NCI-H1092 (cell line): Measurements from ENCODE around the gene CATSPERZ.

Experiments used
- DNase-seq: peaks from one replicate; lab custom pipeline; 2025; lab: John Stamatoyannopoulos, UW

CATSPERZ gene, protein sequence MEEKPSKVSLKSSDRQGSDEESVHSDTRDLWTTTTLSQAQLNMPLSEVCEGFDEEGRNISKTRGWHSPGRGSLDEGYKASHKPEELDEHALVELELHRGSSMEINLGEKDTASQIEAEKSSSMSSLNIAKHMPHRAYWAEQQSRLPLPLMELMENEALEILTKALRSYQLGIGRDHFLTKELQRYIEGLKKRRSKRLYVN

GRCh38 chr11:64299847-64300648 is at the start of gene CATSPERZ:
CATSPERZ (plus strand) TSS chr11:64300358; CDS start chr11:64300411, 53 bp downstream.
- no peak for DNase-seq

GRCh38 chr11:64250415-64251015 is 49.6 kb upstream of the CATSPERZ start:
- no peak for DNase-seq

GRCh38 chr11:64251016-64251752 is 49.0 kb upstream of the CATSPERZ start, which contains the start of gene PLCB3:
PLCB3 (plus strand) TSS chr11:64251530; CDS start chr11:64251650, 120 bp downstream.
- no peak for DNase-seq

- DNase-seq: no peak
Observed at GRCh38 chr11:64251753-64252002, 48.5 kb upstream of the CATSPERZ start.

DNA sequence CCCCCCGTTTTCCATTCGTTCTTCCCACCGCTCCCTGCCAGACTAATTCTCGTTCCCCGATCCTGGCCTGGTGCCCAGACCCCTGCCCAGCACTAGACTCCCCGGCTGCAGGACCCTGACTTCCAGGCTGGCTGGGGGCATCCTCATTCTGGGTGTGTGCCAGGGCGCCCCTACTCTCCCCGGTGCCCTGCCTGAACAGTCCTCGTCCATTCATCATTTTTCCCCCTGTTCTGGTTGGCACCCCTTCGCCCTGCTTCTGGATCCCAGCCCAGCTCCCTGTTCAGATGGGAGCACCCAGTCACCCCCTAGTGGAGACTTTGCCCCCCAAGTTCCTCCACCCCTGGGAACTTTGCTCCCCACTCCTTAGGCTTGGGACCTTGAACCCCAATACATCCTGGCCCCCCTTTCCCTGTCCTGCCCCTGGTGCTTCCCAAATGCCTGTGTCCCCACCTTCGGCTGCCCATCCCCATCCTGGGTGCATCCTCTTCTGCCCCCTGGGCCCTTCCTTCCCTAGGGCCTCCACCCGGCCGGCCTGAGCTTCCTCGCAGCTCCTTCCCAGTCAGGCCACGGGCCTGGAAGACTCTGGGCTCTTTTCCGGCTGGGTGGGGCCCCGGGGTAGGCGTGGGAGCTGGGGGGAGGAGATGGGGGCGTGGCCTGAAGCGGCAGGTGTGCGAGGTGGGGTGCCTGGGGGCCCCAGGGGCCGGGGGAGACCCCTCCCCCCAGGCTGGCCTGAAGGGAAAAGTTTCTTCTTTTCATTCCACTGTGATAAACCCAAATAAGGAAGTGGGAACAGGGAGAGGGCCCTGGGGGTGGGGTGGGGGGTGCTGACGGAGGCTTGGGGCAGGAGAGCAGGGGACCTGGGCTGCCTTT is 47.9 kb upstream of the CATSPERZ start:
- DNase-seq: no peak

DNA sequence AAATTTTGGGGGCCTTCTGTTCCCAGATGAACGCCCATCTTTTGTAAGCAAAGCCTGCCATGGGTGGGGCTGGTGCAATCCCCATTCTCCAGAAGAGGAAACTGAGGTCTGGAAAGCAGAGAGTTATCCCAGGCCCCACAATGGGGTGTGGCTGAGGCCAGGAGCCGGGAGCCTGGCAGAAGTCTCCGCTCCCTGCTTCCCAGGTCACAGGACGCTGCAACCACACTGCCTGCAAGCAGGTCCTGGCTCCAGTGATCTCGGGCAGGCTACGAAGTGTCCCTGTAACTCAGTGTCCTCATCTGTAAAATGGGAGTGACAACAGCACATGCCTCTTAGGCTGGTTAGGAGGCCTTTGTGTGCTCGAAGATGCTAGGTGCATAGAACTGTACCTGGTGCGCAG is 47.1 kb upstream of the CATSPERZ start:
- DNase-seq: no peak

DNA sequence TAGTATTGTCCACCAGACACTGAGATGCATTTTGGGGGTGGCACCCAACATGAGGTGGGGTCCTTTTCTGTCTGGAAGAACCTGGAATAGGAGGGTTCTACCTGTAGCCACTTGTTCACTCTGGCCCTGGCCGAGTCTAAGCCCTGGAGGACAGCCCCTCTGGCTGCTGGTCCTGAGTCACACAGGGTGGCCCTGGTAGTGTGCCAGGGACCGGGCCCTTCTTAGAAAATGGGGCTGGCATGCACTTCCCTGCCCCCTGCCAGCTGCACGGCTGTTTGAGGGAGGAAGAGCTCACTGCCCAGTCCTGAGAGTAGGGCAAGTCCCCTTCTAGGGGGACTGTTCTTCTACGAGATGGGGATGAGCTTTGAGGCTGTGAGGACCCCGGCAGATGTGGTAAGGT is 46.7 kb upstream of the CATSPERZ start:
- no peak for DNase-seq

DNA sequence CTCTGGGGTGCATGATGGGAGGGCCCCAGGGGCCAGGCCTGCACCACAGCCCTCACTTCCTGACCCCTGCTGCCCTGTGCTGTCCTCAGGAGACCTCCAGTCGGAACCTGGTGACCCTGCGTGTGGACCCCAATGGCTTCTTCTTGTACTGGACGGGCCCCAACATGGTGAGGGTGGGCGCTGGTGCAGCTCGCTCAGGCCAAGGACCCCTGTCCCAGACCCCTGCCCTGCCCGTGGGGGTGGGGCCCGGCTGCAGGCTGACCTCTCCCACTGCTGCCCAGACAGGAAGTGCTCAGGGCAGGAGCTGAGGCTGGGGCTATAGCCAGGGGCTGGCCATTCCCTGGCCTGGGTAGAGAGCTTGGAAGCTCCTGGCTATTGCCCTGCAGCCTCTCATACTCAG is 45.8 kb upstream of the CATSPERZ start:
- no peak for DNase-seq

DNA sequence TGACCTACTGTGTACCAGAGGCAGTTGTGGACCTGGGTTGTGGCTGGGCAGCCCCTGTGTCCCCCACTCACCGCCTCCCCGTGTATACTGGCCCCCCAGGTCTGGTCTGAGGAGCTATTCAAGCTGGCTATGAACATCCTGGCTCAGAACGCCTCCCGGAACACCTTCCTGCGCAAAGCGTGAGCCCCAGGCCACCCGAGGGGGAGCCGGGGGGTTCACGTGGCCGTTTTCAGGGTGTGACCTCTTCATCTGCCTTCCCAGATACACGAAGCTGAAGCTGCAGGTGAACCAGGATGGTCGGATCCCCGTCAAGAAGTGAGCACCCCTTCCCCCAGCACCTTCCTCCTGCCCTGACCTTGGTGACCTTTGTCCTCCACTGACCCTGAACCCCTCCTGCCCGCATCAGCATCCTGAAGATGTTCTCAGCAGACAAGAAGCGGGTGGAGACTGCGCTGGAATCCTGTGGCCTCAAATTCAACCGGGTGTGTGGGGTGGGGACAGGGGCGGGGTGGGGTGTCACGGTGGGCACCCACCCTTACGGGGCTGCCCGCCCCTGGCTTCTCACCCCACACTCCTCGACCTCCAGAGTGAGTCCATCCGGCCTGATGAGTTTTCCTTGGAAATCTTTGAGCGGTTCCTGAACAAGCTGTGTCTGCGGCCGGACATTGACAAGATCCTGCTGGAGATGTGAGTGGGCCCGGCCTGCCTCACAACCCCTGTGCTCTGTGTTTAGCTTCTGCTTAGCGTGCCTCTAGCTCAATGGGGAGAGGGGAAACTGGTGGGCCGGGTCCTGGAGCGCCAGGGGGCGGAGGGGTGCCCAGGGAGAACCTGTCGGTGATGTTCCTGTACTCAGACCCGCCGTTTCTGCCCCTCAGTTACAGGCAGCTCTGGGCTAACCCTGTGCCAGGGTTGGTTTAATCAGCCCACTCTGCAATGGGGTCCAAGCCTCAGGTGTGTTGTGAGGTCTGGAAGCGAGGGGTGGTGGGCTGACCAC is 44.7 kb upstream of the CATSPERZ start:
- no peak for DNase-seq

GRCh38 chr11:64256300-64256699 is 43.9 kb upstream of the CATSPERZ start:
- DNase-seq: no peak

GRCh38 chr11:64258356-64258755 is 41.8 kb upstream of the CATSPERZ start:
- DNase-seq: no peak

- DNase-seq: no peak
Observed at GRCh38 chr11:64258946-64259532, 41.1 kb upstream of the CATSPERZ start.

DNA sequence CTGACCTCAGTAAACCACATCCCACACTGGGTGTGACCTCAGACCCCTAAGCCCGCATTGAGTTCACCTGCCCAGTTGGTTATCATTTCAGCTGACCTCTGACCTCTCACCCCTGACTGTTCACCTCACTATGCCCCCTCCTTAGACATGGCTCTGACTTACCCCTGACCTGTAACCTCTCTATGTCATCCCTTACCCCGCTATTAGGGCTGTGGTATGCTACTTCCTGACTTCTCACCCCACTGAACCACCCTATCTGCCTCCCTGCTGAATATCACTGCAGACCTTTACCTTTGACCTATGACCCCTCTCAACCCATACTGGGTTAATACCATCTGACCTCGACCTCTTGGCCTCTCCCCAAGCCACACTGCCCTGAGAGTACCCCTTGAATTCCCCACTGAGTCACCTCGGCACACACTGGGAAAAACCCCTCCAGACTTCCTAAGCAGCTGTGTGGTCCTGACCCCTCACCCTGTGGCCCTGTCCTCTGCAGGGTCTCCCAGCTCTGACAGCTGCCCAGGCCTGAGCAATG is 40.6 kb upstream of the CATSPERZ start:
- DNase-seq: no peak

- DNase-seq: no peak
Observed at GRCh38 chr11:64260147-64260708, 39.9 kb upstream of the CATSPERZ start.

- DNase-seq: no peak
Observed at GRCh38 chr11:64261556-64262080, 38.5 kb upstream of the CATSPERZ start.

DNA sequence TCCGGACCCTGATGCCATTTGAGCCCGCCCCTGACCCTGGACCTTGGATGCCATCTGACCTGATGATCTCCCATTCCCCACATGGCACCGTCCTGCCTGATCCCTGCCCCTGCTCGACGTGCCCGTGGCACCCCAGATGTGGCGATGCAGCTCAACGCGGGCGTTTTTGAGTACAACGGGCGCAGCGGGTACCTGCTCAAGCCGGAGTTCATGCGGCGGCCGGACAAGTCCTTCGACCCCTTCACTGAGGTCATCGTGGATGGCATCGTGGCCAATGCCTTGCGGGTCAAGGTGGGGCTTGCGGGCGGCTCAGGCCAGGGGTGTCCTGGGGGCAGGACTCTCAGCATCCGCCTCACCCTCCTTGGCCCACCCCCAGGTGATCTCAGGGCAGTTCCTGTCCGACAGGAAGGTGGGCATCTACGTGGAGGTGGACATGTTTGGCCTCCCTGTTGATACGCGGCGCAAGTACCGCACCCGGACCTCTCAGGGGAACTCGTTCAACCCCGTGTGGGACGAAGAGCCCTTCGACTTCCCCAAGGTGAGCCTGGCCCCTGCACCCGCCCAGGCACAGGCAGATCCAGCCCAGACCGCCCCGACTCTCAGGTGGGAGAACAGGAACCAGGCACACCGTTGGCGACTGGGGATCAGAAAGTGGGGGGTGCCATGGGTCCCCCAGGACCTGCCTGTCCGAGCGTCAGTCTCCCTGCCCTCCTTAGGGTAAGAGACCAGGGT is 37.7 kb upstream of the CATSPERZ start:
- DNase-seq: no peak

DNA sequence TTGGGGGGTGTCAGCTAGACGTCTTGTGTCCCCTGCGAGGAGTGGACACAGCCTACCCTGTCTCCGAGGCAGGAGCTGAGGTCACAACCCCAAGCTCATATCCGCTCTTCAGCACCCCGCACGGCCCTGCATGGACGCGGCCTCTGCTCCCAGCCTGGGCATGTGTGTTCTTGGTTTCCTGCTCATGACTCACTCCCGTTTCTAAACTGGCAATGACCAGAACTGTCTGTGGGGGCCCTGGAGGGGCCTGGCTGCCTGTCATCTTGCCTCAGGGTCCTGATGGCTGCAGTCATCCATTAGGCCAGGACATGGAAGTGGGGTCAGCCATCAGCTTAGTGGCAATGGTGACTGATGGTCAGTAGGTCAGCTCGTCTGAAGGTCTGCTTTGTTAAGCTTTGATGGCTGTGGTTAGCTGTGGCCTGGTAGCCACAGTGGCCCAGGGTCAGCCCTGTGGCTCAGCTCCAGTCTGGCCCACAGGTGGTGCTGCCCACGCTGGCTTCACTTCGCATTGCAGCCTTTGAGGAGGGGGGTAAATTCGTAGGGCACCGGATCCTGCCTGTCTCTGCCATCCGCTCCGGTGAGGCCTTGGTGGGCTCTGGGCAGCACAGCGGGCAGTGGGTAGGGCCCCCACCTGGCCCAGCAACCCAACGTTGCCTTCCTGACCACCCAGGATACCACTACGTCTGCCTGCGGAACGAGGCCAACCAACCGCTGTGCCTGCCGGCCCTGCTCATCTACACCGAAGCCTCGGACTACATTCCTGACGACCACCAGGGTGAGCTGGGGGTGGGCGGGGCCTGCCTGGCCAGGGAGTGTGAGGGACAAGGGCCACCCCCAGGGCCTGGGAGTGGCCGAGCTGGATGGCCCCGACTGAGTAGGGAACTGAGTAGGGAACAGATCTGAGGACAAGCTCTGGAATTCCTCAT is 36.9 kb upstream of the CATSPERZ start:
- no peak for DNase-seq
